HG02852 (cell line): ENCODE results near the gene PCSK4.
"Not testable (repeated sequence)": the region's sequence is repeated elsewhere in the genome, so short reads cannot be mapped to it uniquely, and the experiment has no call there.

Experiments
- ATAC-seq: cut with Tn5 transposase; IDR thresholded peaks from one replicate; pipeline ENCODE4 v1.9.1; 2021; ENCODE audit warnings: mild to moderate bottlenecking, moderate library complexity; ENCODE audit not compliant: unreplicated experiment

The PCSK4 gene

GRCh38 chr19:1522838-1523237 lies 32.7 kb upstream of the PCSK4 start:
- no peak for ATAC-seq

DNA sequence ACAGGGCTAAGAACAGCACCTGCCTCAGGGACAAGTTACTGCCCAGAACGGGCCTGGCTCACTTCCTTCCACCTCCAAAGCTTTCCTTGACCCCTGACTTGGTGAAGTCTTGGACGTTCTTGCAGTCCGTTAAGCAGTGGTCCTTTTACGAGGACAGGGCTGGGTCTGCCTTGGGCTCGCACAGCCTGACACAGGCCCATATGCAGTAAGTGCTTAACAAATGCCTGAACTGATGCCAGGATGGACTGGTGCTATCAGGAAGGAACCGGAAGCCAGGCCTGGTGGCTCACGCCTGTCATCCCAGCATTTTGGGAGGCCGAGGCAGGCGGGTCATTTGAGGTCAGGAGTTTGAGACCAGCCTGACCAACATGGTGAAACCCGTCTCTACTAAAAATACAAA lies 31.9 kb upstream of the PCSK4 start:
- no peak for ATAC-seq

- no peak for ATAC-seq
Observed at GRCh38 chr19:1521636-1522035, 31.5 kb upstream of the PCSK4 start.

DNA sequence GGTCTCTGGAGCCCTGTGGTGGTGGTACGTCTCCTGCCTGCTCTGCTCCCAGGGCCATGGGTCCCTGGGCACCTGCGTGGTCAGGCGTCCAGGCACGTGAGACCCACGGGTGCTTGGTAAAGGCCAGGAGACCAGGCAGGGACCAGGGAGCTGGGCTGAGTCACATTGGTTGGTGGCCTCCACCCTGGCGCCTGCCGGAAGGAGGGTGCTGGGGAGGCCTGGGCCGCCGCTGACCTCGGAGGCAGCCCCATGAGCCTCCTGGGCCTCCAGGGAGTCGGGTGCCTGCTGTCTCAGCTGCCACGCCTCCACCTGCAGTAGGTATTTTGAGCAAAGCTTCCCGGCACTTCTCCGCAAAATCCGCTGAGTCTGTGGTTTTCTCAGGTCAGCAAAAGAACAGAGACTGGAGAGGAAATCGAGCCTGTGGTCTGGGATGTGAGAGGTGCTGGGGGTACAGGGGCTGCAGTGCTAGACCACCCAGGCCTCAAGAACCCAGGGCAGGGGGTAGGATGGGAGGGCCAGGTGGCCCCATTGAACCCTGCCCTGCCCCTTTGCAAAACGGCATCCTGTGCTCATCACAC lies 30.1 kb upstream of the PCSK4 start:
- ATAC-seq: no peak

DNA sequence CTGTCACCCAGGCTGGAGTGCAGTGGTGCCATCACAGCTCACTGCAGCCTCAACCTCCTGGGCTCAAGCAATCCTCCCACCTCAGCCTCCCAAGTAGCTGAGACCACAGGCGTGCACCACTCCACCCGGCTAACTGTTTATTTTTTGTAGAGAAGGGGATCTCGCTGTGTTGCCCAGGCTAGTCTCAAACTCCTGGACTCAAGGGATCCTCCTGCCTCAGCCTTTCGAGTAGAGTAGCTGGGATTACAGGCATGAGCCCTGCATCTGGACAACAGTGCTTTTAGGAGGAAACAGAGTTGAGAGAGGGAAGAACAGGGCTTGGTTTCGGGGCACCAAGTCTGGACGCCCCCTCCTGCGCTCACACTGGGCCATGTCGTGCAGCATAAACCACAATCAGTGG lies 29.7 kb upstream of the PCSK4 start:
- not testable (repeated sequence) for ATAC-seq

DNA sequence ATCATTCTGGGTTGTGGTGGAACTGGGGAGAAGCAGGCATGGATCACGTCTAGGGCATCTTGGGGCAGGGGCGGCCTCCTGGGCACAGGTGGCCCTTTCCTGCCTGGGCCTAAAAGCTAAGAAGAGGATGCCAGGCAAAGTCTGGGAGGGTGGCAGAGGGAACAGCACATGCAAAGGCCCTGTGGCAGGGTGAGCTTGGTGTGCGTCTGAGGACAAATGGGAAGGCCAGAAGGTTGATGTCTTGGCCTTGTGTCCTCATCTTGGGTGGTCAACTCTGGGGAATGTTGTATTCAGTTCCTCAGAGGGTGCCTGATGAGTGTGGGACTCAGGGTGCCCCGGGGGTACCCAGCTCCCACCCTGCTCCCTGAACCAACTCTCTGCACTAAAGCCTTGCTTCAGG lies 28.3 kb upstream of the PCSK4 start:
- ATAC-seq: no peak

GRCh38 chr19:1516395-1516753 lies 26.2 kb upstream of the PCSK4 start:
- no peak for ATAC-seq

GRCh38 chr19:1514986-1515721 lies 25.0 kb upstream of the PCSK4 start:
- ATAC-seq: no peak

DNA sequence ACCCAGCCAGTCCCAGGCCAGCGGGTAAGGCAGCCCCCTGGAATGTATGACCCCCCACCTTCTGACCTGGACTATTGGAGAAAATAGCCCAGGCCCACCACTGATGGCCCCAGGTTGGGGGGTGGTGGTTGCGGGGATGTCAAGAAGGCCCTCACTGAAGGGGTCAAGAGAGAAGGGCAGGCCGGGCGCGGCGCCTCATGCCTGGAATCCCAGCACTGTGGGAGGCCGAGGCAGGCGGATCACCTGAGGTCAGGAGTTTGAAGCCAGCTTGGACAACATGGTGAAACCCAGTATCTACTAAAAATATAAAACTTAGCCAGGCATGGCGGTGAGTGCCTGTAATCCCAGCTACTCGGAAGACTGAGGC lies 24.1 kb upstream of the PCSK4 start:
- no peak for ATAC-seq

DNA sequence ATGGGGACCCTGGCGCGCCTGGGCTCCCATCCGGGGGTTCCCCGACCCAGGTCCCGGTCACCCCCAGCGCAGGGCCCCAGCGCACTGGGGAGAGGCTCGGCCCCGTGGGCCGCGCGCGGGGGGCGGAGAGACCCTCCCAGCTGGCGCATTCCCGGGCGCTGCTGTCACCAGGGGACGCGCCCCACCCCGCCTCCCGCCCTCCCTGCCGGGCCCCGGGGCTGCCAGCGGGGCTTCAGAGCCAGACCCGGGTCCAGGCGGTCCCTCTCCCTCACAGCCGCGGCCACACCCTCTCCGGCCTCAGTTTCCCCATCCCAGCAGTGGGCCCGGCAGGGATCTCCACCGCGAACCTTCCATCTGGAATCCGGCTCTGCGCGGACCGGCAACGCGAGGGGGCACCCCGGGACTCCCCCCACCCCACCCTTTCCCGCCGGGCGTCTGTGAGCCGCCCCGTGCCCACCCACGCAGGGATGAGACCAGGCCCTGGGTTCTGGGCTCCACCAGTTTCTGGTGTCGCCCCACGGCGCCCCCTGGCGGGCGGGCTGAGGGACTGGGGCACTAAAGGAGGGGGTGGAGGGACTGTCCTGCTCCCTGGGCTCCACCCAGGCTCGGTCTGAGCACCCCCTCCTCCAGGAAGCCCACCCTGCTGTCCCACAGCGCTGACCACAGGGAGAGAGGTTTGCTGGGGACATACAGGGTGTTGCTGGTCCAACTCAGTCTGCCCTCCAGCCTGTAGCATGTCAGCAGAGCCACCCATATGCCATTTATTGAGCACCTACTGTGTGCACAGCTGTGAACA lies 23.5 kb upstream of the PCSK4 start:
- ATAC-seq: no peak

- ATAC-seq: no peak
Observed at GRCh38 chr19:1512671-1513498, 22.7 kb upstream of the PCSK4 start, which contains the start of gene ADAMTSL5. ADAMTSL5 (minus strand) TSS chr19:1513019; CDS start chr19:1510943, 2,076 bp downstream.

- ATAC-seq: no peak
Observed at GRCh38 chr19:1511318-1512317, 21.5 kb upstream of the PCSK4 start.

- no peak for ATAC-seq
Observed at GRCh38 chr19:1510807-1511206, 20.7 kb upstream of the PCSK4 start.

DNA sequence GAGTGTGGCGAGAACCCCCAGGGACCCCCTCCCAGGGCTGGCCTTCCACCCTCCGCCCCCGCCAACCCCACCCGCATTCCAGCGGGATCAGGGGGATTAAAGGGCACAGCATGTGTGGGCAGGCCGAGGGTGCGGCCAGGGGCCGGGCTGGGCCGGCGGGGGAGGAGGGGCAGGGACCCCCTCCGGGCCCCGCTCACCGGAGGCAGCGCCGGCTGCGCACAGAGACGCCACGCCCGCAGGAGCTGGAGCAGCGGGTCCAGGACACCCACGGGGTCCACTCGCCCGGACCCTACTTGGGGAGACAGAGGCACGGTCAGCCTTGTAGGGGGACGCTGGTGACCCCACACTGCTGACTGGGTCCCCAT lies 20.3 kb upstream of the PCSK4 start:
- no peak for ATAC-seq

- no peak for ATAC-seq
Observed at GRCh38 chr19:1509602-1510441, 19.7 kb upstream of the PCSK4 start.

- no peak for ATAC-seq
Observed at GRCh38 chr19:1508507-1508856, 18.3 kb upstream of the PCSK4 start.

- no peak for ATAC-seq
Observed at GRCh38 chr19:1507763-1508506, 17.8 kb upstream of the PCSK4 start.

DNA sequence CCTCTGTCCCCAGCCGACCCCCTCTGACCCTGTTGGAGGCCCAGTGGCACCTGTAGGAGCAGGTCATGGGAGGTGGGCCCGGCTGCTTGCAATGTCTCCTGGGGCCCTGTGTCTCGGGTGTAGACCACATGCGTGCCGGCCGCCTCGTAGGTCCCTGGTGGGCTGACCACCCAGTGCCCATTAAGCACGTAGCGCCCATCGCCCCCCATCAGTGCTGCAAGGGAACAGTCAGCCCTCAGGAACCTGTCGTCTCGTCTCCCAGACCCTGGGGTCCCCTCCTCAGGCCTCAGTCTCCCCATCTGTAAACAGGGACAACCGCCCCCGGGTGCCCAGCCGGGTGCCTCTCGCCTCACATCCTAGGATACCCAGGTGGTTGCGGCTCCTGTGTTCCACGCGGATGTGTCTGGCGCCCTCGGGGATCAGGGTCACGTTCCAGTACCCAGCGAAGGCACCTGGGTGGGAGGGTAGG lies 17.1 kb upstream of the PCSK4 start:
- ATAC-seq: no peak
